Bone marrow (tissue), 2 donors: ENCODE measurements around the gene CENPB.

ENCODE experiments used
- DNase-seq, 2 donors: peaks; one replicate each; lab custom pipeline; 2025; lab: John Stamatoyannopoulos, UW

The CENPB gene

DNA sequence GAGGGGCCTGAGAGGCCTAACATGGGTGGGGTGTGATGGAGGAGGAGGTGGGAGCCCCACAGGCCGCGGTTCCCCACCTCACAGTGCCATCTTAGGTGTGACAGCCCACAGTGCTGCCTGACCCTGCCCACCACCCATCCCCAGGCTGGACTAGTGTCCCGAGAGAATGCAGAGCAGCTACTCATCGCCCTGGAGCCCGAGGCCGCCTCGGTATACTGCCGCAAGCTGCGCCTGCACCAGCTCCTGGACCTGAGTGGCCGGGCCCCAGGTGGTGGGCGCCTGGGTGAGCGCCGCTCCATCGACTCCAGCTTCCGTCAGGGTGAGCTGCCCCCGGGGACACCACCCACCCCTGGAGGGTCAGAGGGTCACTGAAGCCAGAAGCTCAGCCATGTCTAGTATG lies 38.5 kb downstream of the CENPB start:
- no peak for DNase-seq

DNA sequence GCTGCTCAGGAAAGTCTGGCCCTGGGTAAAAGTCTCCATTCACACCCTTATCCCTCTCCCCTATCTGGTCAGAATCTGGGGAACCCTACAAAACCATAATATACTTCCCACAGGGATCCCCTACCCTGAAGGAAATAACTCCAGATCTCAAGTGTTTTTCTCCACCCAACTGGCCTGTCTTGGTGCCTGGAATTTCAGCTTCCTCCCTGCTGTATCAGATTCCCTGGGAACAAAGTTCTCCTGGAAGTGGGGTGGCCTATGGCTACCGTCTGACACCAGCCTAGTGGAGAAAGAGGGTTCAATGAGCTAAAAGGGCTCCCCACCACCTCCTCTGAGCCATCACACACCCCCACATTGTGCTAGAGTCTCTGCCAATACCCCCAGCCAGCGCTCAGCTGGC lies 39.1 kb downstream of the CENPB start:
- DNase-seq, result no peak

DNA sequence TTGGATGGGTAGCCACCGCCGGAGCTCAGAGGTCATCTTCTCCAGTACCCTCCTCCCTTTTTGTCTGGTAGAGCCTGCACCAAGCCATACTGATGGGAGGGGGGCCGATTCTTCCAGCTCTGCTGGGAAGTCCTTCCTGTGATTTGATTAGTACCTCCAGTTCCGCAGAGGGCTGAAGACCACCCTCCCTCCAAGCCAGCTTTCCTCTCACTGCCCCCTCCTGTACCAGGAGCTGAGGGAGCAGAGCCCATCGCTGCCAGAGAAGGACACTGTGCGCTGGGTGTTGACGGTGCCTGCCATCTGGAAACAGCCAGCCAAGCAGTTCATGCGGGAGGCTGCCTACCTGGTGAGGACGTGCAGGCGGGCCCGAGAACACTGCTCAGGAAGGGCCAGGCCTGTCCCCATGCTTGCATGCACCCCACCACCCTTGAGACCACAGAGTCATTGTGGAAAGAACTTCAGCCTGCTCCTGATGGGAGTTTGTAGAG lies 40.8 kb downstream of the CENPB start:
- DNase-seq, result no peak

DNA sequence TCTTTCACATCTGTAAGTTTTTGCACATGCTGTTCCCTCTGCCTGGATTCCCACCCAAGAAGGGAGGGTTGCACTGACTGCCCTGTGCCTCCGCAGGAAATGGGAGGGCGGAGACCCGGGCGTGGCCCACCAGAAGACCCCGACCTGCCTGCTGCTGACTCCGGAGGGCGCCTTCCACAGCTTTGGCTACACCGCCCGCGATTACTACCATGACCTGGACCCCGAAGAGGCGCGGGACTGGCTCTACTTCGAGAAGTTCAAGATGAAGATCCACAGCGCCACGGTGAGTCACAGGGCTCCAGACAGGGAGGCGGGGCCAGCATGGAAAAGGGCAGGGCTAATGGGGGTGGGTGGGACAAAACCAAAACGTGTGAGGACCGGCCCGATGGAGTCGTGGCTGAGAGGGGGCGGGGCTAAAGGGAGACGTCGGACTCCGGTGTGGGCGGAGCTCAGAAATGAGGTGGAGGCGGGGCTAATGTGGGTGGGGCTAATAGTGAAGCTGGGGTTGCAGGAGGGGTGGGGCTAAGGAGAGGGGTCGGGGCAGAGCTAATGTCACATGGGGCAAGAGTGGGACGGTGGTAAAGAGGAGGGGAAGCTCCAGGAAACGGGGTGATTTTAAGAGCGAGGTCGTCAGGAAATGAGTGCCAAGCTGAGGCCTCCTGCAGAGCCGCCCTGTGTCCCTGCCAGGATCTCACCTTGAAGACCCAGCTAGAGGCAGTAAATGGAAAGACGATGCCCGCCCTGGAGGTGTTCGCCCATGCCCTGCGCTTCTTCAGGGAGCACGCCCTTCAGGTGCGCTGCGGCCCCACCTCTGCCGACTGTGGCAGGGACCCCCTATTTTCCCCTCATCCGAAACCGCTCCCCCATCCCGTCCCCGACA lies 41.5 kb downstream of the CENPB start:
- peak in 1 of 2 donors; percentile 74 for DNase-seq

DNA sequence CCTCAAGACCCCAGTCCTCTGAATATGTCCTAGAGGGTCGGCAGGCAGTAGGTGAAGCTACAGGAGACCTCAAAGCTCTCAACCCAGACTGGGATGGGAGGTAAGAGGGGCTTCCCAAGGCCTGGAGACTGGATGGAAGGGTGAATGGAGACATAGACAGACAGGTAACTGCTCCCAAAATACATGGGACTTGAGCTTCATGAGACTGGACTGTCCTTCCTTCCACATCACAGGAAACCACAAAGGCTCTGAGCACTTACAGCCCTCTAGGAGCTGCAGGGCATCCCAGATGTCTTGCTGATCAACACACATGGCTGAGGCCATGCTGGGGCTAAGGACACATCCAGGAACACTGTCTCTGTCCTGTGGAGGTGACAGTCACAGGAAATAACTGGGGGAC lies 42.5 kb downstream of the CENPB start:
- DNase-seq, result no peak

DNA sequence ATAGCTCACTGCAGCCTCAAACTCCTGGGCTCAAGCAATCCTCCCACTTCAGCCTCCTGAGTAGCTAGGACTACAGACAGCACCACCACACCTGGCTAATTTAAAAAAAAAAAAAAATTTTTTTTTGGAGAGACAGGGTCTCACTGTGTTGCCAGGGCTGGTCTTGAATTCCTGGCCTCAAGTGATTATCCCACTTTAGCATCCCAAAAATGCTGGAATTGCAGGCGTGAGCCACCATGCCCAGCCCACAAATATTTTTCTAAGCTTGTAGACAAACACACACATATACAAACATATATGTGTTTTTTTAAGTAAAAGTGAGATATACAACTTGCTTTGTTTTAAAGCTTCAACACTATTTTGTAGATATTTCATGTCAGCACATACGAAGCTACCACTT lies 43.3 kb downstream of the CENPB start:
- DNase-seq, result no peak

DNA sequence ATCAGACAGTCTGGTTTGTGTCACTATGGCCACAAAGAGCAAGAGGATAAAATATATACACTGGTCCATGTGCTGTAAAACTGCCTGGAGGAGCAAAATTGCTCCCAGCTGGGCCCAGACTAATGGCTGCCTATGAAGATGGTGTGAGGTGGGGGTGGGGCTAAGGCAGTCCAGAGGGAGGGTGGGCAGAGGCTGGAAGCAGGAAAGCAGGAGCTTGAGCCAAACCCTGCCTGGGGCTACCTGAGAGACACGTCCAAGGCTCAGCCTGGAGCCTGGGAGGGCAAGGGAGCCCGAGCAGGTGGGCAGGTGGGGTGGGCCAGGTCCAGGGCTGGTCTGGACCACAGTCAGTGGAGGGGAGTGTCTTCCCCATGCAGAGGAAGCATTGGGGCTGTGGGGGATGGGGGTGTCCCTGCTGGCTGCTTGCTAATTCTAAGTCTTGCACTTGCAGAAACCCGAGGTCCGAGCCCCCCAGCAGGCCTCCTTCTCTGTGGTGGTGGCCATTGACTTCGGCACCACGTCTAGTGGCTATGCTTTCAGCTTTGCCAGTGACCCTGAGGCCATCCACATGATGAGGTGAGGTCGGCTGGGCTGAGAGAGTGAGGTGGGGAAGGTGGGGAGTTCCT lies 44.6 kb downstream of the CENPB start:
- no peak for DNase-seq

DNA sequence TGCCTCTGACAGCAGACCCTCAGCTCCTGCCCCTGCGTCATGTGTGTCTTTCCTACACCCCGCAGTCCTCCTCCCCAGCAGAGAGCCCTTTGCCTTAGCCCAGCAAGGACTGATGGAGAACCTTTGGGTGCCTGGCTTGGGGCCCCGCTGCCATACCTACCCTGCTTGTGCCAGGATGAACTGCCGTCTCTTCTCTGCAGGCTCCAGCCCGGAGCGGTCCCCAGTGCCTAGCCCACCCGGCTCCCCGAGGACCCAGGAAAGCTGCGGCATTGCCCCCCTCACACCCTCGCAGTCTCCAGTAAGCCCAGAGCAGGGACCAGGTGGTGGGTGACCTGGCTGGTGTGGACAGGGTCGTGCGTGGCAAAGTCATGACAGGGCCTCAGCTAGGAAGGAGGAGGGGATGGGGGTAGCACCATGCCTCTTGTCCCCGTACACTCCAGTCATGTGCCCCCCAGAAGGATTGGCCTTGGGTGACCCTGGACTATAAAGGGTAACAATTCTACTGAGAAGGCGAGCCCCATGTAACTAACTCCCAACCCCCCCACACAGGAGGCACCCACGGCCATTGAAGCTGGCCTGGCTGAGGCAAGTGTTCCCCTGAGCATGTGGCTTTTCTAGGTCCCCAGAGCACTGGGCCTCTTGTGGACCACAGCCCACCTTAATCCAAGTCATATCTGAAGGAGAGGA lies 45.8 kb downstream of the CENPB start:
- no peak for DNase-seq

DNA sequence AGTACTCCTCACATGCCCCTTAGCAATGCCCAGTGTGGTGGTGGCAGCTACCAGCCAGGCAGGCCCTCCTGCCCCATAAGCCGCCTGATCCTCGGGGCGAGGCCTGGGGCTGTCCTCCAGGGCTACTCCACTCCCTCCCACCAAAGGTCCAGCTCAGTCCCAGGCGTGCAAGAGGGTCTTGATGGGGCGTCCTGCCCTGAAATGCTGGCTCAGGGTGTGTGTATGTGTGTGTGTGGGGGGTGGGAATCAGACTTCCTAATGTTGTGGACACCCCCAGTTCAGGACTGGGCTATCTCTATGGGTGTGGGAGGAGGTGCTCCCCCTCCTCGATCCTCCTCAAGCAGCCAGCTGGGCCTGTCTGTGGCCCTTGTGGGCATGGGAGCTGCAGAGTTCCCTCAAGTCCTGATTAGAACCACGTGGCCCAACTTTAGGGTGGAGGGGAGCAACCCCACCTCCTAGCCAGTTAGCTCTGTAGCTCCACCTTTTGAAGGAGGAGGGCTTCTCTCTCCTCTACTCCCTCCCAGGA lies 46.6 kb downstream of the CENPB start:
- no peak for DNase-seq

DNA sequence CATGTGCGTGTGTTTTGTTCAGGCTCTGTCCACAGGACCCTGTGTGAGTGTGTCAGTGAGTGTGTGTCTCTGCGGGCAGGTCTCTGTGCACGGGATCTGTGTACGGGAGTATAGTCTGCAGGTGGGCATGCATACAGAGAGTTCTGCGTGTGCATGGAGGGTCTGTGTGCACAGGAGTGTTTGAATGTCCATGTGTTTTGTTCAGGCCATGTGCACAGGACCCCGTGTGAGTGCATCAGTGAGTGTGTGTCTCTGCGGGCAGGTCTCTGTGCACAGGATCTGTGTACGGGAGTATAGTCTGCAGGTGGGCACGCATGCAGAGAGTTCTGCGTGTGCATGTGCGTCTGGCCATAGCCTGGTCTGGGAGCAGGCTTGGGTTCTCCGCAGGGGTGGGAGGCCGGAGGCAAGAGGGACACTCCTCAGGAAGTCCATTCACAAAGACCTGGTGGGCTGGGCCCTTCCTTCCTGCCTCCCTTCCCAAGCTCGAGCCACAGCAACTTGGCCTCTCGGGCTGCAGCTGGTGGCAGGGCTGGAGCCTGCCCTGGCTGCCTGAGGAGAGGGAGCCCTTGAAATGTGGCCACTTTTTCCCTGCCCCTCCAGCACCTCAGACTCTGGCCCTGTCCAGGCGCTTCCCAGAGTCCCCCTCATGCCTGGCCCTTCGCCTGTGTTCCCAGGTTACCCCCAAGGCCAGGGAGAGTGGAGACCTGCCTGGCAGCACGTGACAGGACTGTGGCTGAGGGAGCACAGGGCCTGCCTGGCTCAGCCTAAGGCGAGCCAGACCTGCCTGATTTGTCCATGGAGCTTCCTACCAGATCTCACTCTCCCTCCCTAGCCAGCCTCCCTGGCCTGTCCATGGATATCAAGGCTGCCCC lies 47.2 kb downstream of the CENPB start:
- no peak for DNase-seq

DNA sequence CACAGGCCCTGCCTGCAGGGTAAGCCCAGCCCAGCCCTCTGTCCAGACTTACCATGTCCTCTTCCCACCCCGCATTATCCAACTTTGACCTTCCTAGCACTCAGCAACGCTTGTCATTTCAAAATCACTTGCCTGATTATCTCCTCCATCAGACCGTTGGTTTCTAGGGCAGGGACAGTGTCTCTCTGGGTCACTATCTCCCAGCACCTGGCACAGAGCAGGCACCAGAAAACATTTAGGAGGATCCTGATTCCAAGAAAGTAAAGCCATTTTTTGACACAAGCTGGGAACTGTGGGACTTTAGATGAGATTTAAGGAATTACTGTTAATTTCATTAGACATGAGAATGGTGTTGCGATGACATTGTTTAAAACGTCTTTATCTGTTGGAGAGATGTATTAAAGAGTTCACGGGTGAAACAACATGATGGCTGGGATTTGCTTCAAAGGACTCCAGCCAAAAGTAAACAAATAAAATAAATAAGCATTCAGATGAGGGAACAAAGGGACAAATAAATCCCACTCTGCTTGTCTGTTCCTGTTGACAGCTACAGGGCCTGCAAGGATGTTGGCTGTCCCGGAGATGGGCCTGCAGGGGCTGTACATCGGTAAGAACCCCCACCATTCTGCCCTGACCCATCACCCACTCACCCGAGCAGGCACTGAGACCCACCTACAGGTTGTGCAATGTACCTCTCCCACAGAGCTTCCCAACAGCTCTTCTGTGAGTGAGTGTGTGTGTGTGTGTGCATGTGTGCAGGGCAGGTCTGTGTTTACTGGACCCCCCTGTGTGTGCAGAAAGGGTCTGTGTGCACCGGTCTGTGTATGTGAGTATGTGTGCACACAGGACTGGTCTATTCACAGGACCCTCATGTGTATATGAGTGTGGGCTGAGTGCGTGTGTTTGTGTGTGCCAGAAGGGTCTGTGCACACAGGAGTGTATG lies 48.2 kb downstream of the CENPB start:
- DNase-seq, result no peak

DNA sequence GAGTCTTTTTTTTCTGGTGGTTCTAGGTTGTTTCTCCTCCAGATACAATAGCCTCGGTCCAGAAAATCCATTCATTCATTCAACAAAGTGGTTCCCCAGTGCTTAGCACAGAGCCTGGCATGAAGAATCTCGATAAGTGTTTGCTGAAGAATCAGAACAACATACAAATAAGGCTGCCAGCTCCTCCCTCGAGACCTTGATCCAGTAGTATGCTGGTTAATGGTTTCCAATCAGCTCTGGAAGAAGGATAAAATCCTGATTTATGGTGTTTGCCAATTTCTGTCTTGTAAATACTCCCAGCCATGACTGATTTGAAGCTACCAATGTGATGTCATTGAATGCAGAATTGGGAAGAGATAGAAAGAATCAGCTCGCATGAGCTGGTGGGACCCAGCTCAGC lies 50.8 kb downstream of the CENPB start:
- no peak for DNase-seq

DNA sequence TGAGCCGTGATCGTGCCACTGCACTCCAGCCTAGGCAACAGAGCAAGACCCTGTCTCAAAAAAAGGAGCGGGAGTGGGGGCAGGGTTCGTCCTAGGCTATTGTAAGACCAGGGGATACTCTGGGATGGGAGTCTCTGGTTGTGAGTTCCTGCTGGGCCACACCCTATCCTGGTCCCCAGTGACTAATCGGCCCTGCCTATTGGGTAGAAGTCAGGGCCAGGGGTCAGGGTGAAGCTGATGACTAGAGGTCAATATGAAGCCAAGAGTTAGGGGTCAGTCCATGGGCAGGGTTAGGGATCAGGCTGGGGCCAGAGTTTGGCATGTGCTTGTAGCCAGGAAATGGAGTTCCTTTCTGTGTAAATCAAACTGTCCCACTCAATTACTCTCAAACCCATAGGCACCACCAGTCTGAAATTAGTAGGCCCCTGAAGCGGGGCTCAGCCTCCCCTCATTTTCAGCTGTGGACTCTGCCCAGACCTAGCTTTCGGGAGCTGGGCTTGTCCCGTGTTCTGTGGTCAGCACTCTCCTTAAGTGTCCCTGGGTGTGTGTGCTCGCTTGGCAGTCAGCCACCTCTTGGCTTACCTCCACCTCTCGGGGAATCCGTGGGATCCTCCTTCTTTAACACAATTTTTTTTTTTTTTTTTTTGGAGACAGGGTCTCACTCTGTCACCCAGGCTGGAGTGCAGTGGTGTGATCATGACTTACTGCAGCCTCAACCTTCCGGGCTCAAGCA lies 52.3 kb downstream of the CENPB start:
- no peak for DNase-seq
